ENCODE results near the gene CTIF. TPM values are rescaled to one million over a fixed set of nuclear protein-coding genes. Genes with fewer than 3 reads are reported as not detected.

The CTIF gene
- total RNA-seq, 1 donor, result 65.9 TPM

DNA sequence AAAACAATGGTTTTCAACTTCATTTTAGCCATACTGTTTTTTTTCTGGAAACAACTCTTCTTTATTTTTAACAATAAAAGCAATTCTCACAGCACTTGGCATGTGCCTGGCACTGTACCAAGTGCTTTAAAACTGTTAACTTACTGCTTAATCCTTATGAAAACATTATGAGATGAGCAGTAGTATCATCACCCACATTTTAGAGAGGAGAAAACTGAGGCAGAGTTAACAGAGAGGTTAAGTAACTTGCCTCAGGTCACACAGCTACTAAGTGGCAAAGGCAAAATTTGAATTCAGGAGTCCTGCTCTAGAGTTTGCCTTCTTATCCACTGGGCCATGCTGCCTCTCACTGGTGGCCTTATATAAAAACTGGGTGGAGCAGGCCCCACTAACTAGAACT lies 23.2 kb downstream of the CTIF start:
- peaks cover 4% of the 10 kb centered on the region for H3K36me3 ChIP-seq (ENCODE audit: insufficient read depth, low read length)
- H3K4me1 ChIP-seq (ENCODE audit: insufficient read depth, low read length), result peaks cover 27% of the 10 kb centered on the region
- peaks cover 80% of the 10 kb centered on the region for H3K79me2 ChIP-seq (ENCODE audit: insufficient read depth, low read length)
- TF ChIP-seq, protein P1, sequence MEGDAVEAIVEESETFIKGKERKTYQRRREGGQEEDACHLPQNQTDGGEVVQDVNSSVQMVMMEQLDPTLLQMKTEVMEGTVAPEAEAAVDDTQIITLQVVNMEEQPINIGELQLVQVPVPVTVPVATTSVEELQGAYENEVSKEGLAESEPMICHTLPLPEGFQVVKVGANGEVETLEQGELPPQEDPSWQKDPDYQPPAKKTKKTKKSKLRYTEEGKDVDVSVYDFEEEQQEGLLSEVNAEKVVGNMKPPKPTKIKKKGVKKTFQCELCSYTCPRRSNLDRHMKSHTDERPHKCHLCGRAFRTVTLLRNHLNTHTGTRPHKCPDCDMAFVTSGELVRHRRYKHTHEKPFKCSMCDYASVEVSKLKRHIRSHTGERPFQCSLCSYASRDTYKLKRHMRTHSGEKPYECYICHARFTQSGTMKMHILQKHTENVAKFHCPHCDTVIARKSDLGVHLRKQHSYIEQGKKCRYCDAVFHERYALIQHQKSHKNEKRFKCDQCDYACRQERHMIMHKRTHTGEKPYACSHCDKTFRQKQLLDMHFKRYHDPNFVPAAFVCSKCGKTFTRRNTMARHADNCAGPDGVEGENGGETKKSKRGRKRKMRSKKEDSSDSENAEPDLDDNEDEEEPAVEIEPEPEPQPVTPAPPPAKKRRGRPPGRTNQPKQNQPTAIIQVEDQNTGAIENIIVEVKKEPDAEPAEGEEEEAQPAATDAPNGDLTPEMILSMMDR (IDR thresholded peaks at IDR 0.05; ENCODE audit: extremely low read depth, low read depth, low read length), result no peak
- no peaks in the 10 kb centered on the region for H3K27me3 ChIP-seq (ENCODE audit: insufficient read depth, low read length)
- H3K27ac ChIP-seq (ENCODE audit: low read depth, low read length), result peak overlapping the region; percentile 36
- peaks cover 74% of the 10 kb centered on the region for H4K20me1 ChIP-seq (ENCODE audit: insufficient read depth, low read length)
- no peaks in the 10 kb centered on the region for H3K9me3 ChIP-seq (ENCODE audit: low read depth, low read length)
- no peak overlapping the region for H3K4me2 ChIP-seq (ENCODE audit: insufficient read depth, low read length)
- H3K4me3 ChIP-seq (ENCODE audit: insufficient read depth, low read length), result no peak overlapping the region
- no peak overlapping the region for H2AFZ ChIP-seq (ENCODE audit: low read length)
- no peak for DNase-seq (ENCODE audit: insufficient read length, low spot score, missing footprints)

DNA sequence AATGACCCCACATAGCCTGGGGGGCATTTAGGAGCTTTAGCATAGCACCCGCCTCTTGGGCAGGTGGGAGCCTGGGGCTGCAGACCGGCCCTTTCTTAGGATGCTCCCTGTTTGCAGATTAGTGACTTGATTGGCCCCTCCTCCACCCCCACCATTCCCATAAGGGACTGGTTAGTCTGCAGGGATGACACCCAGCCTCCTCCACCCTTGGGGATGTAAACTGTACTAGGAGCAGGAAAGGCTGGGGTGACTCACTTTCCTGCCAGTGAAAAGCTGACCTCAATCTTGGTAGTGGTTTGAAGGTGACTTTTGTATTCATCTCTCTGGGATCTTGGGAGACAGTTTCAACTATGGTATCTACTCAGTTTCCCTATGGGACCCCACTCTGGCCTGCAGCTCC lies 24.2 kb downstream of the CTIF start:
- Histone ChIP-seq H3K27ac (ENCODE audit: low read depth, low read length) (peak overlapping the region; percentile 36), H2AFZ (ENCODE audit: low read length) (no peak overlapping the region), H3K4me2 (ENCODE audit: insufficient read depth, low read length) (peak overlapping the region; percentile 29), H3K79me2 (ENCODE audit: insufficient read depth, low read length) (peaks cover 80% of the 10 kb centered on the region), H3K36me3 (ENCODE audit: insufficient read depth, low read length) (no peaks in the 10 kb centered on the region), H3K4me3 (ENCODE audit: insufficient read depth, low read length) (no peak overlapping the region), H4K20me1 (ENCODE audit: insufficient read depth, low read length) (peaks cover 74% of the 10 kb centered on the region), H3K9me3 (ENCODE audit: low read depth, low read length) (no peaks in the 10 kb centered on the region), H3K27me3 (ENCODE audit: insufficient read depth, low read length) (no peaks in the 10 kb centered on the region), H3K4me1 (ENCODE audit: insufficient read depth, low read length) (peaks cover 27% of the 10 kb centered on the region)
- peak; percentile 92 for DNase-seq (ENCODE audit: insufficient read length, low spot score, missing footprints)
- TF ChIP-seq, protein P1 (IDR thresholded peaks at IDR 0.05; ENCODE audit: extremely low read depth, low read depth, low read length), result no peak

DNA sequence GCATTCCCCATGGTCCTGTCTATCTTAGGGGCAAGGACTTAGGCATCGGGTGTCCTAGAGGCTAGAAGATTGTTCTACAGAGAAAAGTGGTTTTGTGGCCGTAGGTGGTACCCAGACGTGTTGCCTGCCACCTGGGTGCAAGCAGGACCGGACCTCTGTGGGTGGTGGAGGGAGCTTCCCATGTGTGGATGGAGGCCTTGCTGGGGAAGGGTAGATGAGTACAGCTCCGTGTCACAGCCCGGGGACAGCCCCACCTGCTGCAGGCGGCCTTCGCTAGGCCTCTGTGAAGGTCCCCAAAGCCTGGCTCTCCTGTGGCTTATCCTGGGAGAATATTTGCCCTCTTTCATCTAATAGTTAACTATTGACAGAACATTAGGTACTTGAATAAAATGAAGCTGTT lies 25.3 kb downstream of the CTIF start:
- Histone ChIP-seq H3K4me2 (ENCODE audit: insufficient read depth, low read length) (no peak overlapping the region), H3K36me3 (ENCODE audit: insufficient read depth, low read length) (no peaks in the 10 kb centered on the region), H2AFZ (ENCODE audit: low read length) (no peak overlapping the region), H4K20me1 (ENCODE audit: insufficient read depth, low read length) (peaks cover 80% of the 10 kb centered on the region), H3K9me3 (ENCODE audit: low read depth, low read length) (no peaks in the 10 kb centered on the region), H3K4me1 (ENCODE audit: insufficient read depth, low read length) (peaks cover 27% of the 10 kb centered on the region), H3K79me2 (ENCODE audit: insufficient read depth, low read length) (peaks cover 84% of the 10 kb centered on the region), H3K27ac (ENCODE audit: low read depth, low read length) (no peak overlapping the region), H3K4me3 (ENCODE audit: insufficient read depth, low read length) (no peak overlapping the region), H3K27me3 (ENCODE audit: insufficient read depth, low read length) (no peaks in the 10 kb centered on the region)
- no peak for DNase-seq (ENCODE audit: insufficient read length, low spot score, missing footprints)
- TF ChIP-seq, protein P1 (IDR thresholded peaks at IDR 0.05; ENCODE audit: extremely low read depth, low read depth, low read length), result no peak

DNA sequence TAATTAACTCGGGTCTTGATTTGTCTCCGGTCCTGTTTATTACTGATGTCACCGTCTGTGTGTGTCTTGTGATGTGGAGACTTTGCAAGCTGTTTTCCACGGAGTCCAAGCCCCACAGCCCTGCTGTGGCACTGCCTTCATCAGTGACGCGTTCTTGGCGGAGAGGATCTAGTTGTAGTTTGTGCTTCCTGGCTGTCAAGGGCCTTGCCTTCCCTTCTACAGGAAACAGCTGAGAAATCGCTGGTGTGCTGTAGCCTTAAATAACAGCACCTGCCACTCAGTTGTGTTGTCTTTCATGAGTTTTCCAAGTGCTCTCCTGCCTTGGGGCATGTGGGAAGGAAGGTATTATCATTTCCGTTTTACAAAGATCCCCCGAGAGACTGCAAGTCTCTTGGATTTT lies 26.3 kb downstream of the CTIF start:
- Histone ChIP-seq H3K27me3 (ENCODE audit: insufficient read depth, low read length) (no peaks in the 10 kb centered on the region), H3K36me3 (ENCODE audit: insufficient read depth, low read length) (no peaks in the 10 kb centered on the region), H3K79me2 (ENCODE audit: insufficient read depth, low read length) (peaks cover 86% of the 10 kb centered on the region), H4K20me1 (ENCODE audit: insufficient read depth, low read length) (peaks cover 82% of the 10 kb centered on the region), H3K9me3 (ENCODE audit: low read depth, low read length) (no peaks in the 10 kb centered on the region), H3K4me1 (ENCODE audit: insufficient read depth, low read length) (peaks cover 27% of the 10 kb centered on the region), H3K4me2 (ENCODE audit: insufficient read depth, low read length) (no peak overlapping the region), H3K27ac (ENCODE audit: low read depth, low read length) (no peak overlapping the region), H2AFZ (ENCODE audit: low read length) (no peak overlapping the region), H3K4me3 (ENCODE audit: insufficient read depth, low read length) (no peak overlapping the region)
- no peak for DNase-seq (ENCODE audit: insufficient read length, low spot score, missing footprints)
- TF ChIP-seq, protein P1 (IDR thresholded peaks at IDR 0.05; ENCODE audit: extremely low read depth, low read depth, low read length), result no peak
